OCI-M2 (cell line): ENCODE measurements around the gene LAMP1.
"Not testable (repeated sequence)": the region's sequence is repeated elsewhere in the genome, so short reads cannot be mapped to it uniquely, and the experiment has no call there.

Source experiments
- DNase-seq: peaks from one replicate; lab custom pipeline; 2025; ENCODE audit not compliant: unreplicated experiment; lab: John Stamatoyannopoulos, UW

Gene LAMP1

DNA sequence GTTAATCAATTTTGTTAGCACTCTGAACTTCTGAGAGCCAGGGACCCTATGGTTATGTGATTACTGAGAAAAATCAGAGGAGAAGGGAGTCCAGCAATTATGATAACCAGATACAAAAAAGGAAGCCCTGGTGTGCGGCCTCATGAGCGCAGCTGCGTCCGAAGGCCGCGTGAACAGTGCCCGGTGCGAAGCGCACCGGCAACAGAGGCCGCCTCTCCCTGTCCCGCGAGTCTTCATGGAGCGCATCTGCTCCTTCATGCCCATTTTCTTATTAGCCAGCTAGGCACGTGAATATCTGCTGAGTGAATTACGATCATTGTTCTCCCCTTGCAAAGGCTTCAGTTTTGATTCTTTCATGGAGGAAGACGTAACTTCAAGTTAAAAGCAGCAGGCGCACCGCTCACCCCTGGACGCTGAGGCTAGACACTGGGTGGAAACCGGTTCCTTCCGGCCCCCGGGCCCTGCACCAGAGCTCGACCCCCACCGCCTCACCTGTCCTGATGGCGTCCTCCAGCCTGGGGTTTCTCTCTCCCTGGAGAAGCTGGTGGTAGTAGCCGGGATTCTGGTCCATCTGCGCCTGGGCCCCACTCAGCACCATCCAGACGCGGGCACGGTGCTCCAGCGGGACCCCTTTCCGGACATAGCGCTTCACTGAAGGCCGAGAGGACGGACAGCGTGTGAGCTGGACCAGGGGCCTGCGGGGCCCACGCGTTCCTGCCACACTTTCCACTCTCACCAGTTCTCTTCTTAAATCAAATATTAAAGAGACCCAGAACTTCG, 58.0 kb downstream of the LAMP1 start:
- DNase-seq: no peak

- DNase-seq: no peak
Observed at GRCh38 chr13:113355621-113356020, 58.6 kb downstream of the LAMP1 start.

GRCh38 chr13:113356596-113356995, 59.6 kb downstream of the LAMP1 start:
- no peak for DNase-seq

DNA sequence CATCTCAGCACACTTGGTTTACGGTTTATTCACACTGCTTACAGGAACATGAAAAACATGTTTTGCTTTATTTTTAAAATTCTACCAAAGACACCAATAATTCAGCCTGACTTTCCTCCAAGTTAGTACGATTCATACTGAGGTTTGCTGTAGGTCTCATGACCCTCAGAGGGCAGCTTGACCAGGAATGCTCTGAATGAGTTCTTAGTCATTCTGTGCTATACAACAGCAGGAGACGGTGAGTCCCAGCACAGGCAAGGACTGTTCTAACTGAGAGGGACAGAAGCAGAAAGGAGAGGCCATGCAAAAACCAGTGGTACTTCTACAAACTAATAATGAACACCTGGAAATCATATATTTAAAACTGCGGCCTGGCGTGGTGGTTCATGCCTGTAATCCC, 60.5 kb downstream of the LAMP1 start:
- no peak for DNase-seq

DNA sequence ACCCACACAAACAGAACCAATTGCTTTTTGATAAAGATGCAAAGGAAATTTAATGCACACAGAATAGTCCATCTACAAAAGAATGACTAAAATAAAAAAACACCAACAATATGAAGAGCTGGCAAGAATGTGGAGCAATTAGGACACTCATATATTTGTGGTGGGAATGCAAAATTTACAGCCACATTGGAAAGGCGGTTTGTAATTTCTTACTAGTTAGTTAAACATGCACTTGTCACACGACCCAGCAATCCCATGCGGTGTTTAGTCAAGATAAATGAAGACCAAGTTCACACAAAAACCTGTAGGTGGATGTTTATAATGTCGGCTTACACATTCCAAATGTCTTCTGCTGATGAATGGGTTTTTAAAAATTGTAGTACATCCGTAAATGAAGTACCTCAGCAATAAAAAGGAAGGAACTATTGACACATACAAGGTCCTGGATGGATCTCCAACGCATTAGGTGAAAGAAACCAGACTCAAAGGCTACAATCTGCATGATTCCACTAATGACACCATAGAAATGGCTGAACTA, 61.7 kb downstream of the LAMP1 start:
- DNase-seq: no peak

GRCh38 chr13:113359571-113359970, 62.5 kb downstream of the LAMP1 start:
- DNase-seq: peak; percentile 43

- no peak for DNase-seq
Observed at GRCh38 chr13:113360446-113360845, 63.4 kb downstream of the LAMP1 start.

GRCh38 chr13:113361406-113361805, 64.4 kb downstream of the LAMP1 start:
- no peak for DNase-seq

DNA sequence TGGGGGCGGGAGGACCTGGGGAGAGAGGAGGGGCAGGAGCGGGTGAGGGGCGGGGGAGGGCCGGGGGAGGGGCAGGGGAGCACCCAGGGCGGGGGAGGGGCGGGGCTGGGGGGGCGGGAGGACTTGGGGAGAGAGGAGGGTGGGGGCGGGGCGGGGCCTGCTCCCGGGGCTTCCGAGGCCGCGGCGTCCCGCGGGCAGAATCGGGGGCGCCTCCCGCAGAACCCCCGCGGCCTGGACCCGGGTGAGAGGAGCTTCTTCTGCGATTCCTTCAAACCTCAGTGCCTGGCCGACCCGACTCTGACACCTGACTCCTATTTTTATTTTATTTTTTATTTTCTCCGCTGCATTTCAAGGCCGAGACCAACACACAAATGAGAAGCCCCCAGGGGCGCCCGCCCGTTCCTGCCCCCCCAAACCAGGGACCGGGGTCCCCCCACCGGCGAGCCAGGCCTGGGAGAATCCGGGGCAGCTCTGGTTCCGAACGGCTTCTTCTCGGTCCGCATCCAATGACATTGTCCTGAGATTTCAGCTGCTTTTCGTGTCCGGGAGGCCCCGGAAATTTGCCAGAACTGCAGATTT, 67.4 kb downstream of the LAMP1 start:
- no peak for DNase-seq

GRCh38 chr13:113364901-113365582, 68.0 kb downstream of the LAMP1 start:
- DNase-seq: no peak

DNA sequence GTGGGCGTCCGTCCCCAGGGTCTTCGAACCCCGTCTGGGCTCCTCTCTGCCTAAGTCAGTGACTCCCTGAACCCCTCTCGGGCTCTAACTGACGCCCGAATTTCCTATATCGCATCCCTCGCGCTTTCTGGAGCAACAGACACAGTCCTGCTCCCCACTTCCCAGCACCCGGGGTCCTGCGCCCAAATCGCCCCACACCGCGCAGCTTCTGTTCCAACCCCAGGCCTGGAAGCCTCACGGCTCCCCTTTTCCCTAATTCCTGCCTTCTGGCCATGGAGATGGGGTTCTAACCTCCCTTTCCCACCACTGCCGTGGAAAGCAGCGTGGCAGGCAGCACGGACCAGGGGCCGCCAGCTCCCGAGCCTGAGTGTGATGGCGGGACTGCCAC, 68.5 kb downstream of the LAMP1 start:
- DNase-seq: no peak

DNA sequence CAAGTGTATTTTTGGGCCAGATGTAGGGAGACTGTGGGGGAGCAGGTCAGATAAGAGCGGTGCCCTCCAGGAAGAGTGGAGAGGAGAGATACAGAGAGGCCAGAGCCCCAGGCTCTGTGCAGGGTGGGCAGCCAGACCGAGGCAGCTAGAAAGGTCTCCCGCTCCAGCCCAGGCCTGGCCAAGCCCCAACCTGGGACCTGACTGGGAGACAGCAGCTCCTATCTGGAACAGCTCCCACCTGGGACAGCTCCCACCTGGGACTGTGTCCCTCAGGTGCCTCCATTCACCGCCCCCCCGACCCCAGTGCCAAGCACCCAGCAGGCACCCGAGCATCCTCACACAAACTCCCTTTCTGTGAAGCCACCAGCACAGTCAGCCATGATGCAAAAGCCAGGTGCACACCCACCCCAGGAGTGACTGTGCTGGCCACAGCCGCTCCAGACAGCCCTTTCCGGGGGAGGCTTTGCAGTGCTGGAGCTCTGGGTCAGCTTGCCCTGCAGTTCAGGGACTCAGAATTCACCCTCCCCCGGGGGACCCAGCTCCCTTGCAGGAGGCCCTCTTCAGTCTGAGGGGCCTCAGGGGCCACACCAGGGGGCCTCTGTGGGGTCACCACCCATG, 69.0 kb downstream of the LAMP1 start:
- DNase-seq: no peak

GRCh38 chr13:113367020-113367560, 70.1 kb downstream of the LAMP1 start:
- no peak for DNase-seq

GRCh38 chr13:113367771-113368170, 70.7 kb downstream of the LAMP1 start:
- DNase-seq: no peak

GRCh38 chr13:113368353-113368752, 71.3 kb downstream of the LAMP1 start:
- DNase-seq: not testable (repeated sequence)

GRCh38 chr13:113369189-113369588, 72.2 kb downstream of the LAMP1 start:
- no peak for DNase-seq

DNA sequence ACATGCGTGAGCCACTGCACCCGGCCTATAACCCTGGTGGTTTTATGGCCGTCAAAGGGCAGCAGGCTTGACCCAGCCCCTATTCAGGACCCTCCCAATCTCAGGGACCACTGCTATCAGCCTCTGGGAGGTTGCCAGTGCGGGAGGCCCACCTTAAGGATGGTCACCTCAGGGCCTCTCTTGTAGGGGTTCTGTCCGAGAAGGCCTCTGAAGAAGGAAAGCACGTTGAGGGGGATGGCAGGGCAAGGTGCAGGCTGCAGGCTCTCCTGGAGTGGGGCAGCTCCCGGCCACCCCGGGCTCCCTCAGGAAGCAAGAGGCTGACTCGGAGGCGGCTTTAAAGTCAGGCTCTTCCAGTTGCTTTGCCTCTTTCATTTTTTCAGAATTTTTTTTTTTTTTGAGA, 72.8 kb downstream of the LAMP1 start:
- no peak for DNase-seq

GRCh38 chr13:113371061-113371460, 74.0 kb downstream of the LAMP1 start:
- no peak for DNase-seq

GRCh38 chr13:113371701-113372100, 74.7 kb downstream of the LAMP1 start:
- DNase-seq: not testable (repeated sequence)
